Measurements from ENCODE around the gene BMAL2. TPM values are rescaled to one million over a fixed set of nuclear protein-coding genes. Genes with fewer than 3 reads are reported as not detected.

The BMAL2 gene
- polyA plus RNA-seq, 4 donors: 5.6 to 7.1 (median 7.0) TPM

DNA sequence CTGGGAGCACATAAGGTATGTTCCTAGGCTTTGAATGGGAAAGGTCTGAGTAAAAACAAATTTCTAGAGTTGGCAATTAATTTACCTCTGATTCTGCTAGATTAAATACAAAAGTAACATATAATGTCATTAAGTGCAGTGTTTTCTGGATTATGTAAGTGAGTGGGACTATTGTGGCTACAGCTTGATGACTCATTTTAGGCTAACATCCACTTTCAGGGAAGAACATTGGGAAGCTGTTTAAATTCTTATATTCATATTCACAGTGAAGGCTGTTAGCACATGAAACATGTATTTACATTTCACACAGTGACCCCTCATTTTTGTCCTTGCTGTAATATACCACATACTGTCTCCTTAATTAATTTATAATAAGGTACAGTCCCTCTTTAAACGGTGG lies 13.2 kb upstream of the BMAL2 start:
- DNase-seq (ENCODE audit: low read depth in 4 of 4, low spot score in 2 of 4): no peak

DNA sequence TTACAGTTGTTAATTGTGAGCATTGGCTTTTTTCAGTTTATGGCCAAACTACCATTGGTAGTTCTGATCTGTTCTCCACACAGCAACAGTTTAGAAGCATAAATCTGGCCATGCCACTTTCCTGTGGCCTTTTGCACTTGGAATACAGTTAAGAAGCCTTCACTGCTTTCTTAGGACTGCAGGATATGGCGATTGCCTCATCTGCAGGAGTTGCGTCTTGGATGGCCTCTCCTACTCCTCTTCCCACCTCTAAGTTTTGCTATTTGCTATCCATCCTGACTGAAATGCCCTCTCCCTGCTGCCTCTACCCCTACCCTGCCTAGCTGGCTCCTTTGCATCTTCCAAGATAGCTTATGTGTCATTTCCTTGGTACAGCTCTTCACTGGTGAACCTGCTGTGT lies 12.8 kb upstream of the BMAL2 start:
- DNase-seq (ENCODE audit: low read depth in 4 of 4, low spot score in 2 of 4): no peak

GRCh38 chr12:27324530-27324929 lies 8.1 kb upstream of the BMAL2 start:
- DNase-seq (ENCODE audit: low read depth in 4 of 4, low spot score in 2 of 4): no peak

DNA sequence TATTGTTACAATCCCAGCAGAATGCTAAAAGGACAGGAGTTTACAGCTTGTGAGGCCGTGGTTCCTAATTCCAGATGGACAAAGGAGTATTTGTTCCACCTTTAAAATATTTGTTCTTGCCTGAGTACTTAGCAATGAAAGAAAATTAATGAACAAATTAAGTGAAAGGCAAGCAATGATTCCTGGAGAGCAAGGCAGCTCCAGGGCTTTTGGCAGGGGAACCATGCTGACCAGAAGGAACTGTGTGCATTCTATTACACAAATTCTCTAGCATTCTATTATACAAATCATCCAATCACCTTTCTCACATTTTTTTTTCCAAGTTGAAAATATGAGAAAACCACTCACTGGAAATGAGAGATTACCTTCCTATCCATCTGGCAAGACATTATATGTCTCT lies 1.8 kb upstream of the BMAL2 start:
- peak in 1 of 4 donors; percentile 5 for DNase-seq (ENCODE audit: low read depth in 4 of 4, low spot score in 2 of 4)

- peak in 1 of 4 donors; percentile 8 for DNase-seq (ENCODE audit: low read depth in 4 of 4, low spot score in 2 of 4)
Measured at GRCh38 chr12:27331291-27331926, 1.2 kb upstream of the BMAL2 start.

- DNase-seq (ENCODE audit: low read depth in 4 of 4, low spot score in 2 of 4): no peak
Measured at GRCh38 chr12:27331927-27332324, 710 bp upstream of the BMAL2 start.

DNA sequence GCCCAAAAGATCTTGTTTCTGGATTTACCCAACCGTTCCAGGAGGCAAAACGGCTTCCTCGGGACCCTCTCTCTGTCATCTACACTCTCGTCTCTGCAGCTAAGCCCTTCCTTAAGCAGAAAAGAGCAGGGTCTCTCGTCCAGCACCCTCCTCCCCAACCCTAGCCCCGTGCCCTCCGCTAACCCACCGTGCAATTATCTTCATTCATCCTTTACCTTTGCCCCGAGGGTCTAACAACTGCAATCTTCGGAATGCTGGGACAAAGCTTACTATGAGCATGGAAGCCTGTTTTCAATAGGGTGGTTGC lies 276 bp upstream of the BMAL2 start:
- peak in 1 of 4 donors; percentile 18 for DNase-seq (ENCODE audit: low read depth in 4 of 4, low spot score in 2 of 4)

- peak in 1 of 4 donors; percentile 10 for DNase-seq (ENCODE audit: low read depth in 4 of 4, low spot score in 2 of 4)
Measured at GRCh38 chr12:27333403-27334009, 870 bp downstream of the BMAL2 start.

DNA sequence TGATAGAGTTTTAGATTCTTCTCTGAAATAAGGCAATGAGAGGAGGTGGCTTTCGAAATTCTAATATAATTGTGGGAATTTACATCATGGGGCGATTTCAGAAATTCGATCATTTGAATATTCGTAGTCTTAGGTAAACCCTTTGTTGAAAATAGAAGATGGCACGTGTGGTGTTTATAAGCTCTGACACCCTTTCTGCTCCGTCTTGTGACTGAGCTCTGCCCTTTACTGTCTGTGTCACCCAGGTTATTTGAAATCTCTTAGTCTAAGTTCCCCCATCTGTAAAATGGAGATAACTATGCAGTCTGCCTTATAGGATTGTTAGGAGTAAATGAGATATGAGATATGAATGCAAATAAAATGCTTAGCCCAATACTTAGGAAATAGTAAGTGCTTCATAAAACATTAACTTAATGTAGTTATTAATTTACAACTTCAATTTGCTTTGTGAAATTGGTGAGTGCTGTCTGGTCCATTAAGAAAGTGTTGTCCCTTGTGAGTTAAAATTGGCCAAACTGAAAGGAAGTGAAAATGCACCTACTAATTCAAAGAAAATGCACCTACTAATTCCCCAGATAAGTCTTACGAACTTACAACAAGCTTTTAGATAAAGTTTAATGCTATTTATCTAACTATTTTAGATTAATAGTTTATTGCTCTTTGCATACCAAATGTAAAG lies 1.5 kb downstream of the BMAL2 start:
- no peak for DNase-seq (ENCODE audit: low read depth in 4 of 4, low spot score in 2 of 4)

- DNase-seq (ENCODE audit: low read depth in 4 of 4, low spot score in 2 of 4): no peak
Measured at GRCh38 chr12:27334721-27335082, 2.1 kb downstream of the BMAL2 start.

GRCh38 chr12:27335364-27336281 lies 3.0 kb downstream of the BMAL2 start:
- DNase-seq (ENCODE audit: low read depth in 4 of 4, low spot score in 2 of 4): no peak

- no peak for DNase-seq (ENCODE audit: low read depth in 4 of 4, low spot score in 2 of 4)
Measured at GRCh38 chr12:27336282-27336653, 3.6 kb downstream of the BMAL2 start.

- DNase-seq (ENCODE audit: low read depth in 4 of 4, low spot score in 2 of 4): no peak
Measured at GRCh38 chr12:27337376-27337775, 4.7 kb downstream of the BMAL2 start.

DNA sequence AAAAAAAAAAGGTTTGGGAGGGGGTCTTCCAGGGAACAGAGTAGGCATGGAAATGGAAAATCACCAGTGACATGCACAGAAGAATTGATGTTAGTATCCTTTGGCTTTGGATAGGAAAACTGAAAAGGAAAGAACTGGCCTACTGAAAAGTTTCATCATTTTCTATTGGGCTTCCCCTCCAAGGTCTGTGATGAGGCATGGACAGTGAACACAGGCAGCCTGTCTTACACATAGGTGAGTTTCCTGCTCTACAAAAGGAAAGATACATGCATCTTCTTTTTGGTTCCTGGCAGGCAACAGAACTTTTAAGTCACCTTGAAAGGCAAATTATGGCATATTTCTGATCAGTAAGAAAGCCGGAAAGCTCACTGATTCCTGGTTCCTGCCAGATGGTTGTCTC lies 5.8 kb downstream of the BMAL2 start:
- DNase-seq (ENCODE audit: low read depth in 4 of 4, low spot score in 2 of 4): no peak

GRCh38 chr12:27340971-27341370 lies 8.3 kb downstream of the BMAL2 start:
- no peak for DNase-seq (ENCODE audit: low read depth in 4 of 4, low spot score in 2 of 4)

DNA sequence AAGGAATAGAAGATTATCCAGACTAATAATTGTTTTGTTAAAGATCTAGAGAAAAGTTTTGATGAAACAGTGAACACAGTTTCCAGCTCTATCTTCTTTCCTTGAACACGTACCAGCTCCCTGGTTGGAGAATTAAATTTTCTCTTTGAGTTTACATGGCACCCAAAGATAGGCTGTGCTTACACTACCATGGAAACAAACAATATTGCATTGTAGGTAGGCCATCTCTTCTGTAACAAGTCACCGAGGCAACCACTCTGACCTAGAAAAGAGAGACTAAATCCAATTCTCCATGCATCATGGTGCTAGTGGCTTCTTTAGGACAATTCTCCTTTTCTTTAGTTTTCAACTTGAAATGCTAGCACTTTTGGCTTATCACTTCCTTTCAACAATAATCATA lies 9.9 kb downstream of the BMAL2 start:
- DNase-seq (ENCODE audit: low read depth in 4 of 4, low spot score in 2 of 4): no peak

DNA sequence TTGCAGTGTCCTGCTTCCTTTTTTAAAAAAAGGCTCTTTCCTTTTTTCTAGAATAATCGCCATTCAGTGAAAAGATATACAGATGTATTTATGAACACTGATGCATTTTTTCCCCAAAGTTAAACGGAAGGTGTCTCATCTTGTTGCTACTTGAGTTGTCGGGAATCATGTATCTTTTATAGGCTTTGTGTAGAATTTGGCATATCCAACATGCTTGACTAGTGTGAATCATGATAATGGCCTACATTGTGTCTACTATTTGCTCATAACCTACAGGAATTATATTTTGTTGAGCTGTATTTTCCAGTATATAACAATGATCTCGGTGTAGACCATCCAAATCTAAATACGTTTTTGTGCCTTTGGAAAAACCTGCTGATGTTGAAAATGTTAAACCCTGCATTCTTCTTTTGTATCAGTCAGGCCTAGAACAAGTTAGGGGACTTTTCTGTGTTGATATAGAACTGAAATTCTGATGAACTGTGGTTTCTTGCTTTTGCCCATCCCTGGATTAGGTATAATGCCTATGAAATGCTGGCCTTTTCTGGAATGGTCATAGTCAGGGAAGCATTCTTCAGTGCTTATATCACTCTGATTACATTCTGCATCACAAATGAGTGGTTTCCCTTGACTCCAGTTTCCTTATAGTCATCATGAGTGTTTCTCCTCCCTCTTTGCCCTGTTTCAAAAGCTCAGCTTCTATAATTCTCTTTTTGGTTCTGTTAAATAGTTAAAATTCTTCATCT lies 10.8 kb downstream of the BMAL2 start:
- DNase-seq (ENCODE audit: low read depth in 4 of 4, low spot score in 2 of 4): no peak

DNA sequence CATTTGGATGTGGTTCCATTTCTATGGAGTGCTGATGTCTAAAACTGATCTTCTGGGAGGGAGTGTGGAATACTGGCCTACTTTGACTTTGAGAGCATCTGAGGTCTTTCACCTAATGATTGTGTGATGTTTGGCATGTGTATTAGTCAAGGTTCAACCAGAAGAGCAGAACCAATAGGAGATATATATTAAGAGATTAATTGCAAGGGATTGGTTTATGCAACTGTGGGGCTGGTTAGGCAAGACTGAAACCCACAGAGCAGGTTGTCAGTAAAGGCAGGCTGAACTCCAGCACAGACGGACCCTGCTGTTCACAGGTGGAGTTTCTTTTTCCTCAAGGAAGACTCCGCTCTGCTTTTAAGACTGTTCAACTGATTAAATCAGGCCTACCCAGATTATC lies 11.6 kb downstream of the BMAL2 start:
- no peak for DNase-seq (ENCODE audit: low read depth in 4 of 4, low spot score in 2 of 4)

- DNase-seq (ENCODE audit: low read depth in 4 of 4, low spot score in 2 of 4): no peak
Measured at GRCh38 chr12:27344760-27345159, 12.1 kb downstream of the BMAL2 start.

GRCh38 chr12:27345376-27345775 lies 12.7 kb downstream of the BMAL2 start:
- DNase-seq (ENCODE audit: low read depth in 4 of 4, low spot score in 2 of 4): no peak

DNA sequence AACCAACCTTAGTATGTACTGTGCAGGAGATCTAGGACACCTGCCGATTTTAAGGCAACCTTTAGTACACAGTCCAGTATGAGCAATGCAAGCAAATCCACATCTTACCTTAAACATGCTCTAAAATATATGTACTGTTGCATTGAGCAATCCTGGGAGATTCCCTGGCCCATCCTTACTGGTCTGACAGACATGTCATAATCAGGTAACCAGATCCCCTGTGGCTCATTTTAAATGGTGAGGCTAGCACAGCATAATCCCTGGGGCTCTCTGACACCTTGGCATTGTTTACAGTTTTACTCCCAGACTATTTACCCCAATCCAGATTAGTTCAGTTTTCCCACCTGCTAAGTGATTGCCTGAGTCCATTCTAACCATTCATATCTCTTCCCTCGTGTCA lies 15.1 kb downstream of the BMAL2 start:
- no peak for DNase-seq (ENCODE audit: low read depth in 4 of 4, low spot score in 2 of 4)

All from left renal cortex interstitium (tissue), 4 donors.